BE2C (cell line): ENCODE results near the gene ERMP1.

Experiments used
- DNase-seq: peaks from one replicate; pipeline ENCODE4 v3.0.0-alpha.2; 2020
- H3K27me3 ChIP-seq: fragments of 250-450 bp; sonication (Bioruptor Pico); 2 replicates; pipeline ENCODE4 v1.5.1; 2020; ENCODE audit warnings: mild to moderate bottlenecking
- H3K36me3 ChIP-seq: fragments of 250-450 bp; sonication (Bioruptor Pico); 2 replicates; pipeline ENCODE4 v1.5.1; 2020; ENCODE audit warnings: mild to moderate bottlenecking
- H3K4me1 ChIP-seq: fragments of 250-450 bp; sonication (Bioruptor Pico); 2 replicates; pipeline ENCODE4 v1.5.1; 2020
- H3K4me3 ChIP-seq: 2 replicates; pipeline ENCODE4 v1.5.1; 2011; ENCODE audit warnings: low read depth, low read length
- H3K9me3 ChIP-seq: fragments of 250-450 bp; sonication (Bioruptor Pico); 2 replicates; pipeline ENCODE4 v1.5.1; 2020
- TF ChIP-seq, protein P1 (sequence below): IDR thresholded peaks from 2 replicates; pipeline ENCODE4 v1.5.1; 2012; ENCODE audit warnings: mild to moderate bottlenecking, low read depth, low read length

The ERMP1 gene

DNA sequence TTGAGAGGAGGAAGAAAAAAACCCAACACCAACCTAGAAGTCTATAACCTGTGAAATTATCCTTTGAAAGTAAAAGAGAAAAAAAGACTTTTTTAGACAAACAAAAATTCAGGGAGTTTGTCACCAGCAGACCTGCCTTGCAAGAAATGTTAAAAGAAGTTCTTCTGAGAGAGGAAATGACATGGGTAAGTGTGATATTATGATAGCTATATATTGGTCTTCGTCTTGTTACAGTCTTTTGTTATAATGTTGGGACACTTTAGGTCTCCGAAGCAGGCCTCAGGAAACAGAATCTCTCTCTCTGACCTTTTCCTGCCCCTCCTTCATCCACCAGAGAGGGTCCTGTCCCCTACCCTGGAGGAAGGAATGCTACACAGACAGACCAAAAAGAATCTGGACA is 41.1 kb upstream of the ERMP1 start:
- Histone ChIP-seq H3K4me3 (no peak overlapping the region), H3K9me3 (no peaks in the 10 kb centered on the region; the same call in 1 of the 2 replicates), H3K27me3 (no peaks in the 10 kb centered on the region), H3K4me1 (peaks cover 3% of the 10 kb centered on the region), H3K36me3 (no peaks in the 10 kb centered on the region)
- no peak for DNase-seq
- TF ChIP-seq, protein P1, sequence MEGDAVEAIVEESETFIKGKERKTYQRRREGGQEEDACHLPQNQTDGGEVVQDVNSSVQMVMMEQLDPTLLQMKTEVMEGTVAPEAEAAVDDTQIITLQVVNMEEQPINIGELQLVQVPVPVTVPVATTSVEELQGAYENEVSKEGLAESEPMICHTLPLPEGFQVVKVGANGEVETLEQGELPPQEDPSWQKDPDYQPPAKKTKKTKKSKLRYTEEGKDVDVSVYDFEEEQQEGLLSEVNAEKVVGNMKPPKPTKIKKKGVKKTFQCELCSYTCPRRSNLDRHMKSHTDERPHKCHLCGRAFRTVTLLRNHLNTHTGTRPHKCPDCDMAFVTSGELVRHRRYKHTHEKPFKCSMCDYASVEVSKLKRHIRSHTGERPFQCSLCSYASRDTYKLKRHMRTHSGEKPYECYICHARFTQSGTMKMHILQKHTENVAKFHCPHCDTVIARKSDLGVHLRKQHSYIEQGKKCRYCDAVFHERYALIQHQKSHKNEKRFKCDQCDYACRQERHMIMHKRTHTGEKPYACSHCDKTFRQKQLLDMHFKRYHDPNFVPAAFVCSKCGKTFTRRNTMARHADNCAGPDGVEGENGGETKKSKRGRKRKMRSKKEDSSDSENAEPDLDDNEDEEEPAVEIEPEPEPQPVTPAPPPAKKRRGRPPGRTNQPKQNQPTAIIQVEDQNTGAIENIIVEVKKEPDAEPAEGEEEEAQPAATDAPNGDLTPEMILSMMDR, result no peak

DNA sequence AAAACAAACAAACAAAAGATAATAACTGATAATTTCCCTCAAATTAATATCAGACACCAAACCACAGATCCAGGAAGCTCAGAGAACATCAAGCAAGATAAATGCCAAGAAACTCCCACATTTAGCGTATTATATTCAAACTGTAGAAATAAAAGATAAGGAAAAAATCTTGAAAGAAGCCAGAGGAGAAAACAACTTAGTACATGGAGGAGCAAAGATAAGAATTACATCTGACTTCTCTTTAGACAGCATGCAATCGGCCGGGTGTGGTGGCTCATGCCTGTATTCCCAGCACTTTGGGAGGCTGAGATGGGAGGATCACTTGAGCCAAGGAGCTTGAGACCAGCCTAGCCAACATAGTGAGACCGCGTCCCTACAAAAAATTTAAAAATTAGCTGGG is 40.5 kb upstream of the ERMP1 start:
- no peaks in the 10 kb centered on the region for H3K27me3 ChIP-seq
- H3K4me1 ChIP-seq, result peaks cover 3% of the 10 kb centered on the region; the same call in 1 of the 2 replicates
- no peak overlapping the region for H3K4me3 ChIP-seq
- H3K9me3 ChIP-seq, result no peaks in the 10 kb centered on the region; the same call in 1 of the 2 replicates
- TF ChIP-seq, protein P1, result no peak
- no peaks in the 10 kb centered on the region for H3K36me3 ChIP-seq
- no peak for DNase-seq

DNA sequence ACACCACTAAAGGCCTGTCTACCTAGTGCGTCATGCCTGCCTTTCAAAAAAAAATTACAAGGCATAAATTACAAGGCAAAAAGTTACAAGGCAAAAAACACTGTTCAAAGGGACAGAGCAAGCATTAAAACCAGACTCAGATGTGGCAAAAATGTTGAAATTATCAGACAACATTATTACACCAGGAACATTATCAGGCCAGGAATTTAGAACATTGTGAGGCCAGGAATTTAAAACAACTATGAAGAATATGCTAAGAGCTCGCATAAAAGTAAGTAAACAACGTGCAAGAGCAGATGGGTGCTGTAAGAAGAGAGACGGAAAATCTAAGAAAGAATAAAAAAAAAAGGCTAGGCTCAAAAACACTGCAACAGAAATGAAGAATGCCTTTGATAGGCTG is 39.6 kb upstream of the ERMP1 start:
- H3K4me3 ChIP-seq, result no peak overlapping the region
- H3K4me1 ChIP-seq, result peaks cover 3% of the 10 kb centered on the region; the same call in 1 of the 2 replicates
- H3K27me3 ChIP-seq, result no peaks in the 10 kb centered on the region
- DNase-seq, result no peak
- TF ChIP-seq, protein P1, result no peak
- no peaks in the 10 kb centered on the region for H3K36me3 ChIP-seq
- no peaks in the 10 kb centered on the region; the same call in 1 of the 2 replicates for H3K9me3 ChIP-seq

DNA sequence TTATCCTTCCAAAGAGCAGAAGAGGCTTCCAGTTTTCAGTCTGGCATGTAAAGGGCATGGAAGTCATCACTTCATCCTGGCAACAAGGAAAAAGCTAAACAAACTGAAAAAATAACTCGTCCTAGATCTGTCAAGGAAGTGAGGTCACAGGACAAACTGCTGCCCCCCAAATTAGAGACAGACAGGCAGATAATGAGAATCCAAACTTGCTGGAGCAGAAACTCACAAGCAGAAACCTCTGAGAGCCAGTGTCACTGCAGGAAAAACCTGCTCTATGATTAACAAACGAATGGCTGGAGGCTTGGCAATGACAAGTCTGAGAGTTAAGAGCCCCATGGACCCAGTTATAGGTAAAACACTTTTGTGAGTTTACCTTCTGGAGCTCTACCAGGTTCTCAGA is 38.9 kb upstream of the ERMP1 start:
- peaks cover 3% of the 10 kb centered on the region; the same call in 1 of the 2 replicates for H3K4me1 ChIP-seq
- H3K36me3 ChIP-seq, result no peaks in the 10 kb centered on the region
- H3K9me3 ChIP-seq, result no peaks in the 10 kb centered on the region; the same call in 1 of the 2 replicates
- no peak overlapping the region for H3K4me3 ChIP-seq
- TF ChIP-seq, protein P1, result no peak
- no peak for DNase-seq
- H3K27me3 ChIP-seq, result no peaks in the 10 kb centered on the region

DNA sequence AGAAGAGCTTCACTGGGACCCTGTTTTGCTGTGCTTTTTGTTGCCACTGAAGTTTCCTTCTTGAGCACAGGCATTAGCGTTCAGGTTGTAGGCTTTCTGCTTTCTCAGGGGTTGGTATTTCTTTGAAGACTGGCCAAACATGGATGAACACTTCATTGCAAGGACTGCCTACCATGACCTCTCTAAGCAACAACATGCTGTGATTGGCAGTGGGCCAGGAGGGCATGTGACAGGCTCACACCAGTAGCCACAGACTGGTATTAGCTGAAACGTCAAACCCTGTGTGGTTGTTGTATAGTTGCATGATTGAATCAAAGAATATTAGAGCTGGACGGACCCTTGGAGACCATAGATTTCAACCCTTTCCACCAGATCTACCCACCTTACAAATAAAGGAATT is 37.8 kb upstream of the ERMP1 start:
- TF ChIP-seq, protein P1, result no peak
- peak; percentile 53 for DNase-seq
- no peaks in the 10 kb centered on the region for H3K36me3 ChIP-seq

DNA sequence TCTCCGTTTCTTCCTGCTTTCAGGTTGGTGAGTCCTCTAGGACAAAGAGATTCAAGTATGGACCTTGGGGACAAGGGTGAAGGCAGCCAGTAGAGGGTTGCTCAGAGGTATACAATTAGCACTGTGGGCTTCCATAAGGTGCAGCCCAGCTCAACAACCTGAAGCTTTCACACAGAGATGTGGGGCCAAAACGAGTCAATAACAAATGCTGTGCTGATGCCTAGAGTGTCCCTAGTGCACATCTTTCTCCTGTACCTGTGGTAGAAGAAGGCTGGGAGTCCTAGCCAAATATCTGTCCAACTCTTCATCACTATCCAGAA is 37.1 kb upstream of the ERMP1 start:
- TF ChIP-seq, protein P1, result no peak
- DNase-seq, result no peak
- H3K4me3 ChIP-seq, result no peak overlapping the region
- peaks cover 3% of the 10 kb centered on the region; the same call in 1 of the 2 replicates for H3K4me1 ChIP-seq
- H3K9me3 ChIP-seq, result no peaks in the 10 kb centered on the region
- no peaks in the 10 kb centered on the region for H3K27me3 ChIP-seq
- H3K36me3 ChIP-seq, result no peaks in the 10 kb centered on the region

More for the DNA sequence above, 37.8 kb upstream of the ERMP1 start:
- H3K4me1 ChIP-seq, result peaks cover 3% of the 10 kb centered on the region; the same call in 1 of the 2 replicates
- H3K4me3 ChIP-seq, result no peak overlapping the region
- no peaks in the 10 kb centered on the region for H3K9me3 ChIP-seq
- H3K27me3 ChIP-seq, result no peaks in the 10 kb centered on the region
